NCI-H748 treated with DMSO at 0.1 percent for 48 hours (cell line): ENCODE data around the gene LAMB4.

Experiments
- DNase-seq: peaks from one replicate; lab custom pipeline; 2025; lab: John Stamatoyannopoulos, UW

LAMB4 gene

DNA sequence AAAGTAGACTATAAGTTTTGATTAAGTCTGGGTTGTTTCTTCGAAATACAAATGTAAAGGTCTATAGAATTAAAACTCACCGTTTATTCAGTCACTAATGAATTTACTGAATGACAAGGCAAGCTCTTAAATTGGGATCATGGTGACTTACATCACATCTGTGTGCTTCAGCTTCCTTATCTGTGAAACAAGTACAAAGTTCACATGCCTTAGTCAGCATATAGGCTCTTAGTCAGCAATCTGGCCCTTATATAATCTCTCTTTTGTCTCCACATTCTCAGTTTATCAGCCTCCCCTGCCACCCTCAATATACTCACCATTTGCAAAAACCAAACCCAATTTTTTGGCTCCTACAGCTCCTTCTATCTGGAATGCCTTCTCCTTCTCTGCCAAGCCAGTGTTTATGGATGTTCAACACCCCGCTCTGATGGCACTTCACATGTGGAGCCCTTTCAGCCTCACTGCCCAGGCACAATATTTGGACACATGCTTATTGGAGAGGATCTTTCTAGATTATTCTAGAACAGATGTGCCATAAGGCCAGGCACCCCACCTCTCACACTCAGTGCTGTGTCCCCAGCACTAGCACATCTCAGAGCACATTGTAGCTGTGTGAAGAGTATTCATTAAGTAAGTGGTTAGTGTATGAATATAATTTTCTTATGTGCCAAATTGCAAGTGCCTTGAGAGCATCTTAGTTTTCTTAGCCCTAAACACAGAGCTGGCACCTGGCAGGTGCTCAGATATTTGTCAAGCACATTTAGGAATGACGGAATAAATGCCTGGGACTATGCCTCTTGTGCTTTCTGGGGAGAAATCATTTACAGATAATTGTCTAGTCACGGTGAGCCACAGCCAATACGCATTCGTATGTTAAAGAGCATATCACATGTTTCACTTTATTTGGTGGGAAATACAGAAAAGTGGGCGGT is 117.4 kb downstream of the LAMB4 start:
- no peak for DNase-seq

DNA sequence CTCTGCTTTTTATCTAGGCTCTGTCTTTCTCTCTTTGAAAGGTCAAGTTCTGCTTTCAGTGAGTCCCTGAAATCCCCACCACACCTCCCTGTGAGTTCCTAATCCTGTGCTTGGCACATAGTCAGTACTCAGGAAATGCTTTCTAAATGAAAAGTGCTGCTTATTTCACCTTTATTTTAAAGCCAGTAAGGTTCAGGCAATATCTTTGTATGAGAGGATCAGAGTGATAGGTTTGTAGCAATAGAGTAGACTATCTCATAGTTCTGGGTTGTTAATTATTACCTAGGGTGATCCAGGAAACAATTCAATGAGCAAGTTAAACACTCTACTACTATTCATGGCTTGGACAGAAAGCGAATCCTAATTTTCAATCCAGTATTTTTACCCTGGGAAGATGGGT is 119.8 kb downstream of the LAMB4 start:
- DNase-seq = no peak

DNA sequence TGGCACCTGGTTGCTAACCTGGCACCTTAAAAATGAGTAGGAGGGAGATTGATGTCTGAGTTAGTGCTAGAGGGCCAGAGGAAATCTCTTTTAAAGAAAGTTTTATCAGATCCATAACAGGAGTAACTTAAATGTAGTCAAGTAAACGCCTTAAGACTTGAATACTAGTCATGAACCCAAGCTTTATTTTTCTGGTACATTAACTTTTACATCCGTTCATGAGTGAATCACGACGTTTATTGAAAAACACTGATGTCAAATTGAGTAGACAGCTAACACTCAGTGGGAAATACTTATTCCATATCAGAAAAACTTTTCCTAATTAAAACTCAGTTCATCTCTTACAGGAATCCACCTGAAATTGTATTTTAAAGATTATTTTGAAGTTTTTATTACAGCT is 120.3 kb downstream of the LAMB4 start:
- DNase-seq = no peak

DNA sequence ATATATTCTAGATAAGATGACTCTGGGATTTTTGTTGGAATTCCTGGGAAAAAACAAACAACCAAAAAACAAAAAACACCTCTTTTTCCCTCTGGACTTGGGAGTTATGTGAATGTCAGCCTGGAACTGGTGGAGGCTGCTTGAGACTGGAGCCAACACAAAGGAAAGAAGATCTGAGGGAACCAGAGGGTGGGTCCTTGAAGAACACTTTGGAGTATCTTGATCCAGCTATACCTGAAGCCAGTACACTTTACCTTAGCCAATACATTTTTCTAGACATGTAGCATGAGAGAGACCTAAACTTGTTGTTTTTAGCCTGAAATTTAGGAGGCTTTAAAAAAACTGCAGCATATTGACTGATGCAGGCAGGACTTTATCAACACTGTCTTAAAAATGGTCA is 121.3 kb downstream of the LAMB4 start:
- DNase-seq = no peak

DNA sequence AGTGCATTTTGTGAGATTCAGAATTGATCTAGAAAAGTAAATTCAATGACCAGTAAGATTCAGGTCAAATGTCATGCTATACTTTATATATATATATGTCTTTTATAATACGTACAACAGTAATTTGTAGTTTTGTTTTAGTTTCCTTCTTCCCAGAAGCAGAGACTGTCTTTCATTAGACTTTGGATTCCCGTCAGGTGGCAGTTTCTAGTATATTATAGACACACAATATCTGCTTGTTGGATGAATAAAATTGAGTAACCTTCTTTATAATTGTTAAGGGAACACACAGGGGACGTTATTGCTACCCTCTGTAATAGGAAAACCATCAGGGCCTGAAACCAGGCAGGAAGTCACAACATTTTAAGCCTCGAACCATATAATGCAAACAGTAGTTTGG is 121.9 kb downstream of the LAMB4 start:
- DNase-seq = no peak

DNA sequence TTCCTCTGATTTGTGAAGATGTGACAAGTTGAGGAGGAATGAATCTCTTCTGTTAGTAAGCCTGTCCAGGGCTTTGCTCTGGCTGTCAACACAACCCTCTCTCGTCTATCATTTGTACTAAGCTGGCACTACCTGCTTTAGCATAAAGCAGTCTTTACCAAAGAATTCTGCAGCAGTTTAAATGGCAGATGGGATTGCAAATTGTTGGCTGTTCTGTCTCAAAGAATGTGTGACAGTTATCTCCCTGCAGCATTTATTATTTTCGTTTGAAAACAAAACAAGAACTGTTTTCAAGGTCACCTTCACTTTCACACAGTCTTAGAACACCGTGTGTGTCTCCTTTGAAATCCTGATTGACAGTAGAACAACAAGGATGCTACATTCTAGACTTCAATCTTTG is 122.4 kb downstream of the LAMB4 start:
- no peak for DNase-seq

DNA sequence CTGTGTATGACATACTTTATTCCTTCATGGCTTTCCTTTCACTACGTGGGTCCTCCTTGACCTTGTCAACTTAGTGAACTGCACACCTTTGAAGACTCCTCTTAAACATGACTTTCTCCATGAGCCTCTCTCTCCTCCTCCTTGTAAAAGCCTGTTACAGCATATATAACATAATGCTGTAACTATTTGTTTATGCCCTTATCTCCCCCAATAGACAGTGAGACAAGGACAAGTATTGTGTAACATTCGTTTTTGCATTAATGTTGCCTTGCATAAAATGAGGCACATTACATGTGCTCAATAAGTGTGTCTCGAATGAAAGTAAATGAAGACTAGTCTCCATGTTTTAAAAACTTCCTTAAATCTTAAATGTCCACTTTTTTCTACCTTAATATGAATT is 122.9 kb downstream of the LAMB4 start:
- no peak for DNase-seq

DNA sequence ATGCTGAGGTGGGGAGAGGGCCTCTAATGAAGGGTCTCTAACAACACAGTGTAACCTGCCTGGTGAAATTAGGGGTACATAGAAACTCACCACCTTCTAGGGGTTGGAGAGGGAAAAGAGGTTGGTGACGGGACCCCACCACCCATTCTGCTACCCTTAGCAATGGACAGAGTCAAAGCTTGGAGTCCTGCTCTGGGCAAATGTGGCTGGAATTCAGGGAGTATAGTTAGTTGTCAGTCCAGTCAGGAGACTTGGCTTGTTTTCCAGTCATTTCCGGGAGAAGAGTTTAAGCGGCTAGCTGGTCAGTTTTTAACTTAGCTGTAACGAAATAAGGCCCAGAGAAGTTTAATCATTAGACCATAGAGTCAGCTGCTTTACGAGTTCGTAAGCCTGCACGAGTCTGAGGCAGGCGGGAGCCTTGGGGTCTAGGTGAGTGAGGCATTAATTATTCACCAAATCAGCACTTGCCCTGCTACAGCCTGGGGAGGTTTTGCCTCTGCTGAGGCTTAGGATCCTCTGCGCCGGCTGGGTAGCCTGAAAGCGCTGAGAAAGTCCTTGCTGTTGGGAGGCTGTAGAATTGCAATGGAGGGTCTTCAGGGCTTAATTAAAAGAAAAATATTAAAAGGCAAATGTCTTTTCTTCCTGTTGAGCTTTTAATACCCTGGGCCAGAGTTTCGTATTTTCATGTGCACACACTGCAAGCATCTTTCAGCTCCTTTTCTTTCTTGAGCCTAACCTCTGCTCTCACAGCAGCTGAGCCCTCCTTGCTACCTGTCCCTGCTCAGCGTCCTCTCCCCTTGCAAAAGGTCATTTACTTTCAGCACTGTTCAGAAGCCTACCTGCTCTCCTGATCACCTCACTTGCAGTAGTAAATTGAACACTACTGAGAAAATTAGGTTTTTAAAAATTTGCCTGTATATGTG is 125.7 kb downstream of the LAMB4 start:
- DNase-seq = no peak

DNA sequence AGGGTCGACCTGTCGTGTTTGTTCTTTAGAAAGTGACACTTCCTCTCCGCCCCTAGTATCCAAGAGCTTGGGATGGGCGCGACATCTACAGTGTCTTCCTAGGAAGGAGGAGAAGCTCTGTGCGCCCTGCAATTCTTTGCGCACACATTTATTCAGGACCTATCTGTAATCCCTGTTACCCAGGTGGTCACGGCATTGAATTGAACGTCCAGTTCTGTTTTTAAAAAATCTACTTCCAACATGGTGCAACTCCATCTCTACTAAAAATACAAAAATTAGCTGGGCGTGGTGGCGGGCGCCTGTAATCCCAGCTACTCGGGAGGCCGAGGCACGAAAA is 126.6 kb downstream of the LAMB4 start:
- no peak for DNase-seq

DNA sequence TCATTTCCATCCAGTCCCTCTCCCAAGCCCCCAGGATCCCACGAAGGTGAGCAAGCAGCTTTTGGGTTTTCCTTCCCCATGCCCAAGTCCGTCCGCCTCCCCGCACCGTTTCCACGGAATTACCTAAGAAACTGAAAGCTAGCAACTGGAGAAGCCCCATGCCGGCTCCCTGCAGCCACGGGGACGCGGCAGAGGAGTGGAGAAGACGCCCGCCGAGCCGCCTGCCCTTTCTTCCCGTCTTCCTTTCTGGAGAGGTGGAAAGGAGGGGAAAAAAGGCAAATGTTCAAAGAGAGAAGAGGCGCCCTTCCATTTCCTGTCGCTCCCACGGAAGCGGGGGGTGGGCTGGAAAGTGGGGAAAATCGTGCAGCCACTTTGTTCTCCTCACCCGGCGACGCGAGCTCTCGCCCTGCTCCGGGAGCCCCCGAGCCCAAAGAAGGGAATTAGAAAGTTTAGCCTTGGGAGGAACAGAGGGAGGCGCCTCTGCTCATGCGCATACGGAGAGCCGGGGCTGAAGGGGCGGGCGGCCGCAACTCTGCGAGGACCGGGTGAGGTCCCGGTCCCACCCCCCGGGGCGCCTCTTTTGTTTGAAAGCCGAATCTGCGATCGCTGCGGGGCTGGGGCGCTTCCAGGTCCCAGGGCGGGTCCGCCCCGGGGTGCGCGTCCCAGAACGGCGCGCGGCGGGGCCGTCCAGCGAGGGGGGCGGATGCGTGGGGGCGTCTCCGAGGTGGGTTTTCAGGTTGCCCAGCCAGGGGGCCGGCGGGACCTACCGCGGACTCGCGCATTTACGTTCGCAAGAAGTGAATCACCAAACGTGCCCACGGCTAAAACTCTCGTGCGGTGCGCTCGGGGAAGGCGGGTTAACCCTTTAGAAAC is 127.2 kb downstream of the LAMB4 start, which contains the start of gene LAMB1:
TSS of gene LAMB1 (minus strand) at position 436 of the 873 bp plus-strand sequence. CDS start at position 160, 276 bp downstream.
- peak; percentile 31 for DNase-seq

DNA sequence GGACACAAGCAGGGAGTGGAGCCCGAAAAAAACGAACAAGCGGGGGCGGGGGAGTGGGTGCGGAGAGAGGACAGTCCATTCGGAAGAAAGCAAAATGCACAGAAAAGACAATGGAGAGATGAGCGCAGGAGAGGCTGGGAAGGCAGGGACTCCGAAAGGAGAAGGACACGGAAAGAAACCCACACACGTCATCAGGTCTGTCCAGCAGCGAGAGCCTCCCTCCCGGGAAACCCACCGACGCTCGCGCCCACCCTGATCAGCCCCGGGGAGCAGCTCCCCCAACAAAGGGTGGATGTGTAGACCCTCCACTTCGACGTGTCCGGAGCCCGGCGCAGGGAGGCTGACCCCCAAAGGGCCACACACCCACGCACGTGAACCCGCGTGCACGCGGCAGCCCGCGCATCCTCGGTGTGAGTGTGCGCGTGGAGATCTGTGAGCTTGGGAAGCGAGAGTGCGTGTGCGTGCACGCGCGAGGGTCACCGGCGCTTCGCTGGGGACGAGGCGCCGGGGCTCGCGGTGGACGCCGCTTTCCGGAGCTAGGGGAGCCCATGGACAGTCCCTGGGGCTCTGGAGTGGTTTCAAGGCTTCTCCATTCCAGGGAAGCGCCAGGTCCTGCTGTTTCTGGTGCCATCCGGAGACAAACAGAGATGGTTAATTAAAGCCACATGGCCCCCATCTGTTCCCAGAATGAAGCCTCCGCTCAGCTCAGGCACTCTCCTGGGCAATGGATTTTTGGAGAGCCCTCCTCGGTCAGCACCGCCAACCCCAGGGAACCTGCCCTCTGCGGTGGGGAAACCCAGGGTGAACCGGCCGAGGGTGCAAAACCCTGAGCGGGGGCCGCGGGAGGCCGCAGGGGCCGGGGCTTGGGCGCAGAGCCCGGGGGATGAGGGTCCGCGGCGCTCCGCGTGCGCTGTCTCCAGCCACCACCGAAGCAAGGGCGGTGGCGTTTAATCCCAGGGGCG is 128.1 kb downstream of the LAMB4 start:
- DNase-seq = peak; percentile 7

DNA sequence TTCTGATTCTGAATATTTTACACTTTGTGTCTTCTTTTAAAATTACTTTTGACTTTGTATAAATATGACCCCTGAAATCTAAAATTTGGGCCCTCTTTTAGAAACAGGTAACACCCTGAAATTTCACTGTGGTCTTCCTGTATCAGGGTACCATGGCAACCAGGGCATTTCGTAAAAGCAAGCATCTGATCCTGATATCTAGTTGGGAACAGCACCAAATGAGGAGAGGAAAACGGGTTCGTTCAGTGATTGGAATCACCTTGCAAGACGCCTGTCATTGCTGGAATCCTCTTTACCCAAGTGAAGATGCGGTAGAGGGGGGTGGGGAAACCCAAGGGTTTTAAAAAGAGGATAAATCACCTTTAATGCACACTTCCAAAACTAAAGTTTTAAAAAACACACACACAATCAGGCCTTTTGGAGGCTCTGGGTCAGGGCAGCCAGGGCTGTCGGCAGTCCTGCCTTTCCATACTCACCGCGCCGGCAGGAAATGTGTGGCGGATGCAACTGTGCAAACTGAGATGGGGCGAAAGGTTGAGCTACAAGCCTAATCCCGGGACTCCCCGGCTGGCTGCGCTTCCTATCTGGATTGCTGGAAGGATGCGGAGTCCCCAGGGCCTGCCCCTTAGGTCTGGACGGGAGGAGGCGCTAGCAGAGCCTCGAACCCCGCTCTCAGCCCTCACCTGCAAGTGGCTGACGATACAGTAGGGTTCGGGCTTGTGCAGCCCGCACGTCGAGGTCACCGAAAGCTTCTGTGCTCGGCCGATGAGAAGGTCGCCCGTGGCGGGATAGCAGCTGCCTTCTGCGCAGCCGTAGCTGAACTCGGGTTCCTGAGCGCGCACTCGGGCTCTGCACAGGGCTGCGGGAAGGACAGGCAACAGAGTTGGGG is 129.0 kb downstream of the LAMB4 start:
- no peak for DNase-seq

DNA sequence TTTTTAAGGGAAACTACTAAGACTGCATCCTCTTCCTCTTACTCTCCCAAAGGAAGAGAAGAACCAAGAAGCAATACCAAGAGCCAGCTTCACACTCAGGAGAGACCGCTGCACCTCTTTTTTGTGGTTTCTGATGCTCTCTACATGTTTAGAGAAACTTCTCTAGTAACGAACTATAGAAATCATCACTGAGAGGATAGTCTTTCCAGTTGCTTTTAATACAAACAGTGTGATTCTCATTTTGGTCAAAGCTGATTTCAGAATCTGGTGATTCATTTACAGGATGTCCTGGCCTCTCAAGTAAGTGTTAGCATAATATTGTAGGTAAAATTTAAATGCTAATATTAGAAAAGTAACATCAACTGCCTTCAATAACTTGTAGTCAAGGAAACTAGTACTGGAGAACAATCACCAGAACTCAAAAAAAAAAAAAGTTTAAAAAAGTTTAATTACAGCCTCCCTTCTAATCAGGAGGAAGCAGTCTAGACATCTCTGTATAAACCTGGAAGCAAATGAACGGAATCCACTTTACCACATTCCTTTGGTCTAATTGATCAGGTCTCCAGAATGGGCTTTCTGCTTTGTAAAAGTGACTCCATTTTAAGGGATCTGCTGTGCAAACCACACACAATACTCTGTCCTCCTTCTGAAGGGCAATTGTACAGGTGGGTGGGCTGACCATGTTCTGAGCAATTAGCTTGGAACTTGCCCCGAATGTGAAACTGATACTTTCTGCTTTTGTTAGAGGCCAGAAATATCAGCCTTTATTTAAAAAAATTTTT is 130.2 kb downstream of the LAMB4 start:
- DNase-seq = no peak

DNA sequence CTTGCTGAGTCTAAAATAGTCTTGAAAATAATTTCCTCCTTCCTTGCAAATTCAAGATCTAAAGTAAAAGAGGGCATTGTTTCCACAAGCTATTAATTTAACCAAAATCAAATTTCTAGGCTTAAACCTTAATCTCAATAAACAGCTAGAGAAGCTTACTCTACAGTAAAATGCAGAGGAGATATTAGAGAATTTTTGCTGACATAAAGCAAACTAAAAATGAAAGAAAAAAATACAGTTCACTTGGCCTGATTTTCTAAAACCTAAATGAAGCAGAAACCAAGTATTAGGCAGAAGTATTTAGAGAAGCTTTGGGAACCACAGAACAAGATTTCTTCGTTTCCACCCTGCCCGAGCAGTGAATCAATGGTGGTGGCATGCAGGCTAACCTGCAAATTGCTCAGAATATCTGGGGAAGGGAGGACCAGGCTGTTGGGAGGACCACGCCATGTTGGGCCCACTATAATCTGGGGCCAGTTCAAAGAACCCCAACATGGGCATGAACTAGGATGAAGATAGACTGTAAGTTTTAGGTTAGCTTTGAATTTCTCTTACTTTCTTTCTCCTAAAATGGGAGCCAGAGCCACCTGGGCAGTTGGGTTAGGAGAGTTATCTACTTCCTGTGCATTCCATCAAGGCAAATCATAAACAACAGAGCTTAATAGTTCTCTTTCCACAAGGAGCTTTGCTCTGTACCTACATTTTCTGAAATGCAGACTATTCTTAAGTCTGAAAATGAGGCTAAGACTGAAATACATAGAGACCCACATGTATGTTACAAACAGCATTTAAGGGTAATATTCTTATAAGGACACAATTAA is 131.3 kb downstream of the LAMB4 start:
- DNase-seq = no peak

DNA sequence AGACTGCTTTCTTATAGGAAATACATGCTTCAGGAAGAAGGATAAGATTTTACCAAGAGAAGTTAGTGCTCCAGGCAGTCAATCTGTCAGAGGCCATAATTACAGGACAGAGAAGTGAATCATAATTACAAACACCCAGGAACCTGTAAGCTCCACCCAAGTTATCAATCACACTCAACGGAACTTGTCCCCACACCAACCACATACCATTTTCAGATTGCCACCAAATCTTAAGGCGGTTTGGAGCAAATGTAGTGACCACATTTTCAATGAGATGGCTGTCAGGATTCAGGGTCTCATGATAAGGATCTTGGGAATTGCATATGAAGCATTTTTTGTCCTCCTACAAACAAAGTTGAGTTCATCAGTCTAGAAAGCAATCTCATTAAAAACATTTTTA is 132.0 kb downstream of the LAMB4 start:
- DNase-seq = no peak

DNA sequence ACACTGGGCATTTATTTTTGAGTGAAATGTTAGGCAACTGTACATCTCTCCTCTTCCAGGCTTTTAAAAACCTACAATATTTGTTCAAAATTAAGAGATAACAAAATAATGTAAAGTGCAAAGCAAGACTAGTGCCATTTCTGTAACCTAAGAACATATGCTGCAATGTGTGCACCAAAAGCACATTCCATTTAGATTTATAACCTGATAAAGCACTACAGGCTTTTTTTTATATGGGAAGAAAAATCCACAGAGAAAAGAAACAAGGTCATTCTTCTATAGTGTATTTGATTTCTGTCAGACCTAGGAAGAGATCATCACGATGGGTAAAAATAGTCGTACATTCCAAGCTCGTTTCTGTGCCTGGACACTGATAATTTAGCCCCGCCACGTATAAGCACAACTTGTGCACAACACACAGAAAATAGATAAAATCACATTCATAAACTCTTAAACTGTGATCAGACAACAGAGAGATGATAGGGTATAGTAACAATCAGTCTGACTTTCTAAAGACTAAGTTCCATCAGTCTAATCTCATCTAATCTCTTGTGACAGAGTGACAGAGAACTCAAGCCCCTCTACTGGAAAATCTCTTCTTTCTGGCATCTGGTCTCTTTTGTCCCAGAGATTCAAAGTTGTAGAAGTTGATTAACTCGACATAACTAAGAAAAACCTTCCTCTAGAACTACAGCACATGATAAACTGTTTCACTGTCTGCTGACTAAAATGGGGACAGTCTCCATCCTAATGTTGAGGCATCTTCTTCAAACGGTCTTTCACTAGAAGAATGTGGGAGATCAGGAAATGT is 133.9 kb downstream of the LAMB4 start:
- no peak for DNase-seq
